ENCODE measurements around the gene NATD1. TPM values are rescaled to one million over a fixed set of nuclear protein-coding genes. Genes with fewer than 3 reads are reported as not detected.

Gene NATD1
- total RNA-seq, 1 donor from 2014 or later: 4.2 TPM

- intact Hi-C loops (cut with DNase I): no loop called here
- H3K27ac ChIP-seq: no peak overlapping the region
Observed at GRCh38 chr17:21223086-21223485, 30.1 kb downstream of the NATD1 start.

GRCh38 chr17:21218831-21219380 lies 34.3 kb downstream of the NATD1 start:
- no peaks in the 10 kb centered on the region for H3K9me3 ChIP-seq
- H3K27me3 ChIP-seq: no peaks in the 10 kb centered on the region
- peaks cover 15% of the 10 kb centered on the region for H3K4me1 ChIP-seq
- H3K36me3 ChIP-seq: no peaks in the 10 kb centered on the region
- no peak for DNase-seq (ENCODE audit: extremely low spot score in 2 of 2)
- TF ChIP-seq CTCF (IDR thresholded peaks at IDR 0.05): no peak
- no peak for TF ChIP-seq POLR2AphosphoS5 (IDR thresholded peaks at IDR 0.05; ENCODE audit: insufficient read depth in 1 of 2, low read depth in 1 of 2)
- no peak for TF ChIP-seq POLR2A (IDR thresholded peaks at IDR 0.05)
- no peak overlapping the region for H3K4me3 ChIP-seq
- H3K27ac ChIP-seq: no peak overlapping the region
- intact Hi-C loops (cut with DNase I): loop anchor here (10.0 kb wide), 2 partner anchors 54 to 94 kb away; partner anchors contain the start of gene DHRS7B

More at GRCh38 chr17:21223086-21223485, 30.1 kb downstream of the NATD1 start:
- TF ChIP-seq POLR2AphosphoS5 (IDR thresholded peaks at IDR 0.05; ENCODE audit: insufficient read depth in 1 of 2, low read depth in 1 of 2) (no peak), POLR2A (IDR thresholded peaks at IDR 0.05) (no peak), CTCF (IDR thresholded peaks at IDR 0.05) (no peak)
- Histone ChIP-seq H3K9me3 (no peaks in the 10 kb centered on the region), H3K4me1 (no peaks in the 10 kb centered on the region), H3K4me3 (no peak overlapping the region), H3K36me3 (no peaks in the 10 kb centered on the region), H3K27me3 (no peaks in the 10 kb centered on the region)
- no peak for DNase-seq (ENCODE audit: extremely low spot score in 2 of 2)

- no peaks in the 10 kb centered on the region for H3K27me3 ChIP-seq
- TF ChIP-seq POLR2A (IDR thresholded peaks at IDR 0.05): no peak
- no peak for TF ChIP-seq CTCF (IDR thresholded peaks at IDR 0.05)
- TF ChIP-seq POLR2AphosphoS5 (IDR thresholded peaks at IDR 0.05; ENCODE audit: insufficient read depth in 1 of 2, low read depth in 1 of 2): no peak
- peaks cover 18% of the 10 kb centered on the region for H3K4me1 ChIP-seq
- no peak for DNase-seq (ENCODE audit: extremely low spot score in 2 of 2)
- H3K9me3 ChIP-seq: no peaks in the 10 kb centered on the region
- no peak overlapping the region for H3K4me3 ChIP-seq
- no peaks in the 10 kb centered on the region for H3K36me3 ChIP-seq
- H3K27ac ChIP-seq: no peak overlapping the region
- intact Hi-C loops (cut with DNase I): loop anchor here (10.0 kb wide), 2 partner anchors 53 to 93 kb away; partner anchors contain the start of gene DHRS7B
Observed at GRCh38 chr17:21218101-21218500, 35.1 kb downstream of the NATD1 start.

GRCh38 chr17:21217346-21217745 lies 35.9 kb downstream of the NATD1 start:
- H3K4me1 ChIP-seq: peaks cover 26% of the 10 kb centered on the region
- H3K27ac ChIP-seq: no peak overlapping the region
- TF ChIP-seq CTCF (IDR thresholded peaks at IDR 0.05) (no peak), POLR2A (IDR thresholded peaks at IDR 0.05) (no peak), POLR2AphosphoS5 (IDR thresholded peaks at IDR 0.05; ENCODE audit: insufficient read depth in 1 of 2, low read depth in 1 of 2) (no peak)
- intact Hi-C loops (cut with DNase I): loop anchor here (10.0 kb wide), 2 partner anchors 53 to 93 kb away; partner anchors contain the start of gene DHRS7B
- H3K9me3 ChIP-seq: no peaks in the 10 kb centered on the region
- no peak overlapping the region for H3K4me3 ChIP-seq
- H3K36me3 ChIP-seq: no peaks in the 10 kb centered on the region
- no peak for DNase-seq (ENCODE audit: extremely low spot score in 2 of 2)
- H3K27me3 ChIP-seq: no peaks in the 10 kb centered on the region

- no peaks in the 10 kb centered on the region for H3K9me3 ChIP-seq
- H3K4me1 ChIP-seq: peaks cover 40% of the 10 kb centered on the region
- H3K36me3 ChIP-seq: no peaks in the 10 kb centered on the region
- H3K4me3 ChIP-seq: no peak overlapping the region
- TF ChIP-seq POLR2A (IDR thresholded peaks at IDR 0.05) (no peak), CTCF (IDR thresholded peaks at IDR 0.05) (no peak), POLR2AphosphoS5 (IDR thresholded peaks at IDR 0.05; ENCODE audit: insufficient read depth in 1 of 2, low read depth in 1 of 2) (no peak)
- no peaks in the 10 kb centered on the region for H3K27me3 ChIP-seq
- no peak for DNase-seq (ENCODE audit: extremely low spot score in 2 of 2)
- no peak overlapping the region for H3K27ac ChIP-seq
- intact Hi-C loops (cut with DNase I): loop anchor here (10.0 kb wide), 2 partner anchors 51 to 91 kb away; partner anchors contain the start of gene DHRS7B
Observed at GRCh38 chr17:21215935-21216334, 37.3 kb downstream of the NATD1 start.
